ENCODE data around the gene PRELID2.
A peak's percentile ranks its signal among the peaks of the same experiment; 100 is the strongest.

PRELID2 gene

DNA sequence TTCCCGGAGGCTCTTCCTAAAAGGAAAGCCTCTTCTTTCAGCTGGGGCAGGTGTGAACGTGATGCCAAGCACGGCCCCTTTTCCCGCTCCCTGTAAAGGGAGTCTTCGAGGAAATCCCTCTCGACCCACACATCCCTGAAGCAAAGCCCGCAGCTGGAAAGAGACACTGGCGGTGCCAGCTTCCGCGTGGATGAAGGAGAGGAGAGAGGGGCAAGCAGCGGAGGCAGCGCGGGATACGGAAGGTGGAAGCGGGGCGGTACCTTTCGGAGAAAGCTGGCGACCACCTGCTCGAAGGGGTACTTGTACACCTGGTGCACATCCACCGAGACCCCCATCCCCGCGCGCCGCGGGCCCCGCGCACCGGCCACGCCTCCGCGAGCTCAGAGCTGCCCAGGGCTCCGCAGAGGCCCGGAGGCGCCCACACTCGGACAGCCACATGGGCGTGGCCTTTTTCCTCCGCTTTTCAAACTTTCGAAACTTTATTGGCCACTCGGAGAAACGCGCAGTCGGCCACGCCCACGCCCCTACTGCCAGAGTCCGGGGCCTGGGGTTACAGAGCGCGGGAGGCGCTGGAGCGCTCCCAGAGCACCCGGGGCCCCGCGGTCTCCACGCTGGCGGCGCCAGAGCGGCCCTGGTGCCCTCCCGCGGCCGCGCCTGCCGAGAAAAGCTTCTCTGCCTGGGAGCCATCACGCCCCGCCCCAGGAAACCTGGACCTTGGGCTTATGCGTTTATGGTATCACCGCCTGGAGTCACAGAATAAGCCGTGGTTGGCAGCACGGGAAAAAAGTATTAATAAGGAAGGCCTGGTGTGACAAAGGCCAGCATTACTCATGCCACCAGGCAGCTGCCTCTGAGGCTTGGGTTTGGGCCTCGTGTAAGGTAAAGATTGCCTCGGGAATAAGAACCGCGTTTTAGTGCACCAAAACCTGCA lies at the start of gene PRELID2:
PRELID2 (minus strand) TSS at position 426 of the 931 bp plus-strand sequence; CDS start at position 335, 91 bp downstream.
- peak; percentile 93 for DNase-seq (ENCODE audit: low spot score)

GRCh38 chr5:145874765-145875164 lies 39.6 kb upstream of the PRELID2 start:
- DNase-seq (ENCODE audit: low spot score), result no peak

DNA sequence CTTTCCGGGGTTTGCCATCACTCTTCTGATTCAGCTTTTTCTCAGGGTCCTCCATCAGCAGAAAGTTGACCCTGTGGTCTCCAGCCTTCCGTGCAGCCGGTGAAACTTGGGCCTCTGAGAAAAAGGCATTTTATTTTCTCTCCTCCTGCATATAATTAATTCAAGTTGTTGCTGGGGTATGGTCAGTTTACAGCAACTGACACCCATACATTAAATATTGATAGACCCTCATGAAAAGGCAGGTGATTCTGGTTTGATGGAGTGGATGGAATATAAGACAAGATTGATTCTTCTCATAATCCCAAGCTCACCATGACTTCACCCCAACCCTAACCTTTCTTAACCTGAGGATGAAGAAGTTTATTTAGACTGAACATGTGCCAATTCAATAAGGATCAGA lies 37.8 kb upstream of the PRELID2 start, which contains the start of gene GRXCR2:
GRXCR2 (minus strand) TSS at position 101 of the 400 bp plus-strand sequence; CDS start at position 55, 46 bp downstream.
- DNase-seq (ENCODE audit: low spot score), result no peak

DNA sequence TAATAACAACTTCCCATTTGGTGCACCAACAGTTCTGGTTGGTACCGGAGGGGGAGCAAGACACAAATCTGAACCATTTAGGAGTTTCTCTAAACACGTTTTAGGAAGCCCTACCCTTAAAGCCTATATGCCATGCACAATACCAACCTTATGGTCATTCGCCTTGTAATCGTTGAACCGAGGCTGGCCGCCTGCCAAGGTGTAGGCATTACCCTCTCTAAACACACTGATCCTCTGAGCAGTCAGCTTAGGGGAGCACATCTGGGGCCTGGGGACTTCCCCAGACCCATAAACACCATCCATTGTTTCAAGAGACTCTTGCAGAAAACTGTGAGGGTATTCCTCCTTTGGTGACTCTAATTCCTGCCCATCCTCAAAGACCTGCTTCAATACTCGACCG lies 37.3 kb upstream of the PRELID2 start:
- DNase-seq (ENCODE audit: low spot score), result no peak

DNA sequence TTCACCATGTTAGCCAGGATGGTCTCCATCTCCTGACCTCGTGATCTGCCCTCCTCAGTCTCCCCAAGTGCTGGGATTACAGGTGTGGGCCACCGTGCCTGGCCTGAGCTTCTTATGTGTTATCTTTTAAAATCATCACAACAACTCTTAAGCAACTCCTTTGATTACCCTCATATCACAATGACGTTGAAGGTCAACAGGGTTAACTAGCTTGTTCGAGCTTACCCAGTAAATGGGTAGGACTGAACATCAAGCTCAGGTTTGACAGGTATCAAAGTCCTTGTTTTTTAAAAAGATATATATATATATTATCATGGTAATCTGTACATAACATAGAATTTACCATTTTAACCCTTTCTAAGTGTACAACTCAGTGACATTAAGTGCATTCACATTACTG lies 34.6 kb upstream of the PRELID2 start:
- no peak for DNase-seq (ENCODE audit: low spot score)

GRCh38 chr5:145867806-145868205 lies 32.7 kb upstream of the PRELID2 start:
- DNase-seq (ENCODE audit: low spot score), result no peak

GRCh38 chr5:145864432-145864831 lies 29.3 kb upstream of the PRELID2 start:
- DNase-seq (ENCODE audit: low spot score), result peak; percentile 5

DNA sequence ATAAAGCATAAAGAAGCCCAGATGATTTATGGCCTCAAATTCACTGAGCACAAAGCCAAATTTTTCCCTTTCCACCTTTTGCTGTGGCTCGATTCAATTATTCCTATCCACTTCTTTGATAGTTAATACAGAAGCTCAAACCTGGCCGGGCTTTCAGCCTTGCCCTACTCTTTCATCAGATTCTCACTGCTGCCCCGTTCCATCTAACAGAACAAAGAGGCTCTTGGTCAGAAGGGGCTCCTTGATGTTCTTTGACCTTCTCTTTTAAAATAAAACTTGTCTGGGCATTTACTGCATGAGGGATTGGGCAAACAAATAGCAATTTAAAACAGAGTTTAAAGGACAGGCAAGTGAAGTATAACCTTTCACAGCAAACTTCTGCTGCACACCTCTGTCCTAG lies 27.9 kb upstream of the PRELID2 start:
- DNase-seq (ENCODE audit: low spot score), result no peak

DNA sequence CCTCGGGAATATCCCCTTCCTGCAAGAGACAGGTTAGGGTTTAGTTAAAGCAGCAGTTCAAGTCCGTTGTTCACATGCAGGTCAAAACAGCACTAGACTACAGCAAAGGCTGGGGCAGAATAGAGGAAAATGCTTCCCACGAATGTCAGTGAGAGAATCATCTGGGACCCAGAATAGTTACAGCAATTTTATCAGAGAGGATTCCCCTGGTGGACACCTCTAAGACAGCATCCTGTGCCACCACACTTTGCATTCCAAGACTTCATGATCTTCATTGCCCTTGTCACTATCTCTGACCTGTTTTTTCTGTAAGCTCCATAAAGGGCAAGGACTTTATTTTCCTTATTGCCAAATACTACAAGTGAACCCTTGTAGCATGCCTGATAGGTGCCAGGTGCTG lies 24.8 kb upstream of the PRELID2 start:
- DNase-seq (ENCODE audit: low spot score), result peak; percentile 6

GRCh38 chr5:145859453-145859852 lies 24.3 kb upstream of the PRELID2 start:
- DNase-seq (ENCODE audit: low spot score), result no peak

DNA sequence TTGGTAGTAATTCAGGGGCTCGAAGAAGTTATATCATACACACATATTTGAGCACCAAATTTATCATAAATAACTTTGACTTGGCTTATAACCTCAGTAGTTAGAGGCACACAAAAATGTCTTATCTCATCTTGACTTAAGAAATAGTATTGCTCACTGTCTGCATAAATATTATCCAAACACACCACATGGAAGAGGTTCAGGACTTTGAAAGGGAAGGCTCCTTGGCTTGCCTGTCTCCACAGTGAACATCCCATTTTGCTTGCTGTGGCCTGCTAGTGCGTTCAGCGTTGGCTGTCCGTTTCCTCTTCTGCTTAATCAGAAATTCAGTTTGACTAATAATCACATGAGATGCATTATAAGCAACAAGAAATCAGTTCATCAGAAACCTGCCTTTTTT lies 23.8 kb upstream of the PRELID2 start:
- no peak for DNase-seq (ENCODE audit: low spot score)

DNA sequence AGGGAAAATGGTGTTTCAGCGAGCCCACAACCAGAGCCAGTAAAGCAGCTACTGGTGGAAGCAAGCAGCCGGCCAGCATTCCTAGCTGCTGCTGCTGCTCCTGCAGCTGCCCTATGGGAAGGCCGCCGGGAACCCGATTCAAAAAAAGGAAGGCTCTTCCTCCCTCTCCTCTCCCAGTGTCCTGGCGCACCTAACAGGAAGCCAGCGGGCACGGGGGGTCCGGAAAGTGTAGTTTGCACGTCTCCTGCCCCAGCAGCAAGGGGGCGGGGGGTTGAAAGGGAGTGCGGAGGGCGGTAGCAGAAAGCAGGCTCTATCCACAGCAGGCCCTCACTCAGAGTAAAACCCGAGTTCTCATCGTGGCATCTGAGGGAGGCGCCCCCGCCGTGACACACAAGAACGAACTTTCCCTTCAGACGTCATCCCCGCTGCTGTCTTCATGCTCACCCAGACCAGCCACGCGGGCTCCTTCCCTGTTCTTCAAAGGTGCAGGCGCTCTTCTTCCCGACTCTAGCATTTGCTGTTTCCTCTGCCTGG lies 21.2 kb upstream of the PRELID2 start:
- no peak for DNase-seq (ENCODE audit: low spot score)

DNA sequence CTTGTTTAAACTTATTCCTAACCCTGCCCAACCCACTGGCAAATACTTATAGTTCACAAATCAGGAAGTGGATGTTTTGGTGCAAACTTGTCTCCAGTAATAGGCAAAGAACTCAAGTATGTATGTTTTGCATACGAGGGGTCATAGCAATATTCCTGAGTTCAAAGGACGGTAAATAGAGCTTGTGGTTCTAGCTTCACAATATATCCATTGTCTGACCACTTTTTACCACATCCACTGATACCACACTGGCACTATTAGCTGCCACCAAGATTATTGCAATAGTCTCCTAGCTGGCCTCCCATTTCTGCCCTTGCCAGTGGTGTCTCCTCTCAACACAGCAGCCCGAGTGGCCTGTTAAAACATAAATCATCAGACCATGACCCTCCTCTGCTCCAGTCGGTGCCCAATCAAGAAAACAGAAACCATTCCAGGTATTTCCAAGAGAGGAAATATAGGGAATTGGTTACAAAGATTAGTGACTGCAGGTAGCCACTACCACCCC lies 20.7 kb upstream of the PRELID2 start:
- DNase-seq (ENCODE audit: low spot score), result no peak

DNA sequence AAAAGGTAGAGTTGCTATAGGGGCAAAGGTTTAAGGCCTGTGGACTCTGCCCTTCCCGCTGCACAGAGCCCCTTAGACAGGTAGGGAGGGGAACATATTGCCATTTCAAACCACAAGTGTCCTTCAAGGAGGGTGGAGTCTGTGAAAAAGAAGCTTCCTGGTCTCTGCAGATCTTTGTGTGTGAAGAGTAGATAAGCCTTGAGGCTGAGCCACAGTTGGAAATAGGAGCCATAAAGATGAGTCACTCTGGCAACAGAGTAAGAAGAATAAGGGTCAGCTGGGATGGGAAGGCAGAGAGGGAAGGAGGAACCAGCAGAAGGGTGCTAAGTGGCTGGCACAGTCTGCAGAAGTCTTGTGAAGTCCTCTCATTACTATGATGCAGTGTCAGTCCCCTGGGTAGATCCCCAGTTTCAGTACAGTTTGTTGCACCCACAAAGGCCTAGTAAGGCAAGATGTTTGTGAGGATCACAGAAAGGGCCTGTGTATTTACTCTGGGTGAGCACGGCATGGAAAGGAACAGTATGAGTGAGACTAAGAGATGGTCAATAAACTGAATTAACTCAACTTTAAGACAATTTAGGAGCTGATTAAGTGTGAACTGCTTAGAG lies 19.6 kb upstream of the PRELID2 start:
- DNase-seq (ENCODE audit: low spot score), result peak; percentile 45

- no peak for DNase-seq (ENCODE audit: low spot score)
Measured at GRCh38 chr5:145853781-145854376, 18.7 kb upstream of the PRELID2 start.

- DNase-seq (ENCODE audit: low spot score), result no peak
Measured at GRCh38 chr5:145852990-145853389, 17.8 kb upstream of the PRELID2 start.

GRCh38 chr5:145848854-145849253 lies 13.7 kb upstream of the PRELID2 start:
- peak; percentile 87 for DNase-seq (ENCODE audit: low spot score)

GRCh38 chr5:145847499-145848497 lies 12.7 kb upstream of the PRELID2 start:
- peak; percentile 95 for DNase-seq (ENCODE audit: low spot score)

DNA sequence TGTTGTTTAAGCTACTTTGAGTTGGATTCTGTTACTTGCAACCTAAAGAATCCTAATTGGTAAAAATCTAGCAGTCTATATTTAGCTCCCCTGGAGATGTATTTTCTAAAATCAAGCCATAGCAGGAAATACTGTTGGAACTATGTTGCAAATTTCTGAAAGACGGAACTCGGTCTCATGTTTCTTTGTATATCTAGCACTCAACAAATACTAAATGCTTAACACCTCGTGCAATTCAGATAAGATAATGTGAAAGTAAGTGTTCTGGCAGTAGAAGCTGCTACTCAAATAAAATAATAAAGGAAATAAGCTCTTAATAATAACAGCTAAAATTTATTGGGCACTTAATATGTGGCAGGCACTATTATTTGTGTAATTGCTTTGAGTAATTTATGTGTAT lies 10.9 kb upstream of the PRELID2 start:
- no peak for DNase-seq (ENCODE audit: low spot score)

GRCh38 chr5:145841299-145841698 lies 6.2 kb upstream of the PRELID2 start:
- DNase-seq (ENCODE audit: low spot score), result no peak
